ENCODE results near the gene ZG16. TPM values are rescaled to one million over a fixed set of nuclear protein-coding genes. Genes with fewer than 3 reads are reported as not detected.
"Not testable (repeated sequence)": the region's sequence is repeated elsewhere in the genome, so short reads cannot be mapped to it uniquely, and the experiment has no call there.

The ZG16 gene
- total RNA-seq, 2 donors from 2014 or later = not detected

- Histone ChIP-seq H3K4me1 (ENCODE audit: control insufficient read depth in 1 of 2, low read depth in 2 of 2) (peaks cover 5 to 16% of the 10 kb centered on the region in 2 donors), H3K9me3 (no peaks in the 10 kb centered on the region), H3K4me3 (no peak overlapping the region), H3K27me3 (replicated peaks; ENCODE audit: insufficient read depth) (no peaks in the 10 kb centered on the region), H3K27ac (no peak overlapping the region), H3K36me3 (peaks cover 5% of the 10 kb centered on the region)
- DNase-seq (ENCODE audit: low spot score) (no peak), ATAC-seq (ENCODE audit: insufficient number of reproducible peaks, low FRiP score, low read depth) (no peak)
- no peak for TF ChIP-seq CTCF (IDR thresholded peaks at IDR 0.05)
Observed at GRCh38 chr16:29791845-29792807, 14.1 kb downstream of the ZG16 start.

GRCh38 chr16:29793153-29793552 is 15.1 kb downstream of the ZG16 start:
- not testable (repeated sequence) for H3K4me3 ChIP-seq; H3K27ac ChIP-seq; H3K27me3 ChIP-seq (replicated peaks; ENCODE audit: insufficient read depth); ATAC-seq (ENCODE audit: insufficient number of reproducible peaks, low FRiP score, low read depth); H3K36me3 ChIP-seq; DNase-seq (ENCODE audit: low spot score); H3K9me3 ChIP-seq
- peaks cover 5 to 16% of the 10 kb centered on the region in 2 donors for H3K4me1 ChIP-seq (ENCODE audit: control insufficient read depth in 1 of 2, low read depth in 2 of 2)

GRCh38 chr16:29794231-29794710 is 16.2 kb downstream of the ZG16 start:
- Histone ChIP-seq H3K9me3 (no peaks in the 10 kb centered on the region), H3K36me3 (peaks cover 18% of the 10 kb centered on the region), H3K27me3 (replicated peaks; ENCODE audit: insufficient read depth) (no peaks in the 10 kb centered on the region), H3K4me3 (no peak overlapping the region), H3K27ac (no peak overlapping the region), H3K4me1 (ENCODE audit: control insufficient read depth in 1 of 2, low read depth in 2 of 2) (peaks cover 5 to 16% of the 10 kb centered on the region in 2 donors)
- ATAC-seq (ENCODE audit: insufficient number of reproducible peaks, low FRiP score, low read depth) (no peak), DNase-seq (ENCODE audit: low spot score) (no peak)
- no peak for TF ChIP-seq CTCF (IDR thresholded peaks at IDR 0.05)

- ATAC-seq (ENCODE audit: insufficient number of reproducible peaks, low FRiP score, low read depth) (no peak), DNase-seq (ENCODE audit: low spot score) (no peak)
- H3K4me1 ChIP-seq (ENCODE audit: control insufficient read depth in 1 of 2, low read depth in 2 of 2) = peaks cover 5 to 15% of the 10 kb centered on the region in 2 donors
- no peaks in the 10 kb centered on the region for H3K27me3 ChIP-seq (replicated peaks; ENCODE audit: insufficient read depth)
- H3K9me3 ChIP-seq = no peaks in the 10 kb centered on the region
- H3K4me3 ChIP-seq = no peak overlapping the region
- no peak overlapping the region for H3K27ac ChIP-seq
- TF ChIP-seq CTCF (IDR thresholded peaks at IDR 0.05) = no peak
- H3K36me3 ChIP-seq = peaks cover 20% of the 10 kb centered on the region
Observed at GRCh38 chr16:29802416-29802935, 24.4 kb downstream of the ZG16 start.

- Histone ChIP-seq H3K4me3 (no peak overlapping the region), H3K9me3 (no peaks in the 10 kb centered on the region), H3K36me3 (peaks cover 19% of the 10 kb centered on the region), H3K4me1 (ENCODE audit: control insufficient read depth in 1 of 2, low read depth in 2 of 2) (peaks cover 15 to 30% of the 10 kb centered on the region in 2 donors), H3K27me3 (replicated peaks; ENCODE audit: insufficient read depth) (no peaks in the 10 kb centered on the region), H3K27ac (peak overlapping the region; percentile 22 to 95)
- DNase-seq (ENCODE audit: low spot score) (no peak), ATAC-seq (ENCODE audit: insufficient number of reproducible peaks, low FRiP score, low read depth) (no peak)
- no peak for TF ChIP-seq CTCF (IDR thresholded peaks at IDR 0.05)
Observed at GRCh38 chr16:29804020-29804419, 26.0 kb downstream of the ZG16 start.

All from thoracic aorta (tissue), 2 donors.